ENCODE data around the gene PTPRK.

DNA sequence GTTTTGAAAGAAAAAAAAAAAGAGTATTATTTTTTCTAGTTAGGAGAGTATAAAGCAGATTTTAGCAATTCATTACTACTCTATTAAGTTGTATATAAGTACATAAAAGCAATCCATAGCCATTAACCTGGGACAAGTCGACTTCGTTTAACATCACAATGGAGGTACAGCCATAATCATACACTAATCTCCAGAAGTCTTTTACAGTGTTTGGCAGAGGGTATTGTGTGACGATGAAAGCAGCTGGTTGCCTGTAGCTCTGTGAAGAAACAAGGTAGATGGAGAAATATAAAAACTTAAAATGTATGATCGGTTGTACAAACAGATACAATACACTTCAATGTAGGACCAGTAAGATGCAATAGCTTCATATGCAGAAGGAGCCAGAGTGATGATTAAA is 543.6 kb downstream of the PTPRK start:
- TF ChIP-seq GLIS3 (CRISPR knock-in tag; IDR thresholded peaks at IDR 0.05) (no peak), ZC3H10 (CRISPR knock-in tag; IDR thresholded peaks at IDR 0.05) (no peak), CSDC2 (CRISPR knock-in tag; IDR thresholded peaks at IDR 0.05) (no peak), BACH2 (CRISPR knock-in tag; IDR thresholded peaks at IDR 0.05; ENCODE audit: borderline replicate concordance) (no peak), ZFP30 (CRISPR knock-in tag; IDR thresholded peaks at IDR 0.05) (no peak), OSR1 (CRISPR knock-in tag; IDR thresholded peaks at IDR 0.05) (no peak), ISL1 (CRISPR knock-in tag; IDR thresholded peaks at IDR 0.05) (no peak), ZFP3 (CRISPR knock-in tag; IDR thresholded peaks at IDR 0.05) (no peak)
- TF ChIP-seq, protein P1, sequence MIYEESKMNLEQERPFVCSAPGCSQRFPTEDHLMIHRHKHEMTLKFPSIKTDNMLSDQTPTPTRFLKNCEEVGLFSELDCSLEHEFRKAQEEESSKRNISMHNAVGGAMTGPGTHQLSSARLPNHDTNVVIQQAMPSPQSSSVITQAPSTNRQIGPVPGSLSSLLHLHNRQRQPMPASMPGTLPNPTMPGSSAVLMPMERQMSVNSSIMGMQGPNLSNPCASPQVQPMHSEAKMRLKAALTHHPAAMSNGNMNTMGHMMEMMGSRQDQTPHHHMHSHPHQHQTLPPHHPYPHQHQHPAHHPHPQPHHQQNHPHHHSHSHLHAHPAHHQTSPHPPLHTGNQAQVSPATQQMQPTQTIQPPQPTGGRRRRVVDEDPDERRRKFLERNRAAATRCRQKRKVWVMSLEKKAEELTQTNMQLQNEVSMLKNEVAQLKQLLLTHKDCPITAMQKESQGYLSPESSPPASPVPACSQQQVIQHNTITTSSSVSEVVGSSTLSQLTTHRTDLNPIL (CRISPR knock-in tag; IDR thresholded peaks at IDR 0.05; ENCODE audit: low read depth) = no peak
- TF ChIP-seq, protein P2, sequence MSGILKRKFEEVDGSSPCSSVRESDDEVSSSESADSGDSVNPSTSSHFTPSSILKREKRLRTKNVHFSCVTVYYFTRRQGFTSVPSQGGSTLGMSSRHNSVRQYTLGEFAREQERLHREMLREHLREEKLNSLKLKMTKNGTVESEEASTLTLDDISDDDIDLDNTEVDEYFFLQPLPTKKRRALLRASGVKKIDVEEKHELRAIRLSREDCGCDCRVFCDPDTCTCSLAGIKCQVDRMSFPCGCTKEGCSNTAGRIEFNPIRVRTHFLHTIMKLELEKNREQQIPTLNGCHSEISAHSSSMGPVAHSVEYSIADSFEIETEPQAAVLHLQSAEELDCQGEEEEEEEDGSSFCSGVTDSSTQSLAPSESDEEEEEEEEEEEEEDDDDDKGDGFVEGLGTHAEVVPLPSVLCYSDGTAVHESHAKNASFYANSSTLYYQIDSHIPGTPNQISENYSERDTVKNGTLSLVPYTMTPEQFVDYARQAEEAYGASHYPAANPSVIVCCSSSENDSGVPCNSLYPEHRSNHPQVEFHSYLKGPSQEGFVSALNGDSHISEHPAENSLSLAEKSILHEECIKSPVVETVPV (CRISPR knock-in tag; IDR thresholded peaks at IDR 0.05) = no peak
- TF ChIP-seq, protein P3, sequence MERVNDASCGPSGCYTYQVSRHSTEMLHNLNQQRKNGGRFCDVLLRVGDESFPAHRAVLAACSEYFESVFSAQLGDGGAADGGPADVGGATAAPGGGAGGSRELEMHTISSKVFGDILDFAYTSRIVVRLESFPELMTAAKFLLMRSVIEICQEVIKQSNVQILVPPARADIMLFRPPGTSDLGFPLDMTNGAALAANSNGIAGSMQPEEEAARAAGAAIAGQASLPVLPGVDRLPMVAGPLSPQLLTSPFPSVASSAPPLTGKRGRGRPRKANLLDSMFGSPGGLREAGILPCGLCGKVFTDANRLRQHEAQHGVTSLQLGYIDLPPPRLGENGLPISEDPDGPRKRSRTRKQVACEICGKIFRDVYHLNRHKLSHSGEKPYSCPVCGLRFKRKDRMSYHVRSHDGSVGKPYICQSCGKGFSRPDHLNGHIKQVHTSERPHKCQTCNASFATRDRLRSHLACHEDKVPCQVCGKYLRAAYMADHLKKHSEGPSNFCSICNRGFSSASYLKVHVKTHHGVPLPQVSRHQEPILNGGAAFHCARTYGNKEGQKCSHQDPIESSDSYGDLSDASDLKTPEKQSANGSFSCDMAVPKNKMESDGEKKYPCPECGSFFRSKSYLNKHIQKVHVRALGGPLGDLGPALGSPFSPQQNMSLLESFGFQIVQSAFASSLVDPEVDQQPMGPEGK (CRISPR knock-in tag; IDR thresholded peaks at IDR 0.05; ENCODE audit: borderline replicate concordance) = no peak

Measured in SK-N-SH treated with all-trans-retinoic acid at 6 μM for 48 hours (cell line).